Neural progenitor cell (in vitro differentiated cells): Measurements from ENCODE around the gene ZFAND3. TPM values are rescaled to one million over a fixed set of nuclear protein-coding genes. Genes with fewer than 3 reads are reported as not detected.

ENCODE experiments used
- DNase-seq: peaks from one replicate; pipeline ENCODE4 v3.0.0-alpha.2; 2016; ENCODE audit warnings: low spot score
- H2AFZ ChIP-seq: fragments of 200-600 bp; sonication (generic); replicated peaks from 2 replicates; pipeline ENCODE4 v1.6.1; 2016; ENCODE audit warnings: antibody characterized with exemption
- H3F3A ChIP-seq: fragments of 200-600 bp; sonication (generic); 2 replicates; pipeline ENCODE4 v1.6.1; 2016; ENCODE audit warnings: antibody characterized with exemption, low read depth
- H3K27ac ChIP-seq: fragments of 200-600 bp; sonication (generic); 2 replicates; pipeline ENCODE4 v1.5.1; 2016; ENCODE audit warnings: mild to moderate bottlenecking
- H3K27me3 ChIP-seq: fragments of 200-600 bp; sonication (generic); 2 replicates; pipeline ENCODE4 v1.6.1; 2016; ENCODE audit warnings: mild to moderate bottlenecking, moderate library complexity
- H3K36me3 ChIP-seq: fragments of 200-600 bp; sonication (generic); 2 replicates; pipeline ENCODE4 v1.5.1; 2016
- H3K4me1 ChIP-seq: fragments of 200-600 bp; sonication (generic); 2 replicates; pipeline ENCODE4 v1.6.1; 2016; ENCODE audit warnings: mixed run types
- H3K4me2 ChIP-seq: fragments of 200-600 bp; sonication (generic); 2 replicates; pipeline ENCODE4 v1.6.1; 2016
- H3K4me3 ChIP-seq: fragments of 200-600 bp; sonication (generic); 2 replicates; pipeline ENCODE4 v1.5.1; 2016
- H3K79me2 ChIP-seq: fragments of 200-600 bp; sonication (generic); 2 replicates; pipeline ENCODE4 v1.6.1; 2016; ENCODE audit warnings: low read depth
- H3K9ac ChIP-seq: fragments of 200-600 bp; sonication (generic); 2 replicates; pipeline ENCODE4 v1.6.1; 2016
- H3K9me3 ChIP-seq: fragments of 200-600 bp; sonication (generic); 2 replicates; pipeline ENCODE4 v1.5.1; 2016; ENCODE audit warnings: low read depth
- H4K20me1 ChIP-seq: fragments of 200-600 bp; sonication (generic); 2 replicates; pipeline ENCODE4 v1.6.1; 2016; ENCODE audit warnings: low read depth
- H3K27ac Mint-ChIP-seq: 3 replicates; pipeline ENCODE4 v1.8.0; 2021; ENCODE audit warnings: mixed read lengths
- H3K27me3 Mint-ChIP-seq: 2 replicates; pipeline ENCODE4 v1.8.0; 2022; ENCODE audit warnings: low read depth, mild to moderate bottlenecking, inconsistent platforms, moderate library complexity, mixed read lengths; ENCODE audit not compliant: insufficient read depth
- H3K36me3 Mint-ChIP-seq: 3 replicates; pipeline ENCODE4 v1.8.0; 2021; ENCODE audit warnings: mixed read lengths
- H3K4me1 Mint-ChIP-seq: 3 replicates; pipeline ENCODE4 v1.8.0; 2021; ENCODE audit warnings: mixed read lengths
- H3K4me3 Mint-ChIP-seq: 3 replicates; pipeline ENCODE4 v1.8.0; 2021; ENCODE audit warnings: mild to moderate bottlenecking, moderate library complexity, mixed read lengths
- H3K9me3 Mint-ChIP-seq: 3 replicates; pipeline ENCODE4 v1.8.0; 2020; ENCODE audit warnings: mixed read lengths
- CTCF ChIP-seq: fragments of 200-600 bp; sonication (generic); IDR thresholded peaks from 2 replicates; pipeline ENCODE4 v1.5.1; 2017; ENCODE audit warnings: antibody characterized with exemption, mild to moderate bottlenecking
- EZH2 ChIP-seq: fragments of 200-600 bp; sonication (generic); IDR thresholded peaks from 2 replicates; pipeline ENCODE4 v1.6.1; 2017; ENCODE audit warnings: antibody characterized with exemption, mild to moderate bottlenecking, moderate library complexity
- EZH2phosphoT487 ChIP-seq: fragments of 200-600 bp; sonication (generic); IDR thresholded peaks from 2 replicates; pipeline ENCODE4 v1.6.1; 2017; ENCODE audit warnings: antibody characterized with exemption
- total RNA-seq: library from RNA; depleted of rRNA; stranded (reverse); fragments of >200 nt; gene quantifications from 2 replicates; pipeline ENCODE4 v1.2.3, GENCODE V29; 2015; ENCODE audit warnings: low replicate concordance

Gene ZFAND3
- total RNA-seq, 1 donor from 2014 or later = 24.3 TPM

DNA sequence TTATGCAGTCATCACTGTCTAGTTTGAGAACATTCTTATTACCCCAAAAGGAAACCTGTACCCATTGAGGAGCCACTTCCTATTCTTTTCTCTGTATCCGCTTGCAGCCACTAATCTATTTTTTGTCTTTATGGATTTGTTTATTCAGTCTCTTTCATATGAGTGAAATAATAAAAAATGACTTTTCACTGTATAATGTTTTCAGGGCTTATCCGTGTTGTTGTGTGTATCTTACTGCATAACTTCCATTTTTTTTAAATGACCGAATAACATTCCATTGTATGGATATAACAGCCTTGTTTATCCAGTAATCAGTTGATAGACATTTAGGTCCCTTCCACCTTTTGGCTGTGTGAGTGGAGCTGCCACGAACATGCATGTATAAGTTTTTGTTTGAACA is 86.6 kb downstream of the ZFAND3 start:
- Mint-ChIP-seq H3K27me3 (no peaks in the 10 kb centered on the region), H3K4me1 (peaks cover 7% of the 10 kb centered on the region), H3K4me3 (no peak overlapping the region), H3K36me3 (peaks cover 3% of the 10 kb centered on the region), H3K9me3 (peaks cover 1% of the 10 kb centered on the region), H3K27ac (no peak overlapping the region)
- Histone ChIP-seq H3K27me3 (no peaks in the 10 kb centered on the region), H2AFZ (no peak overlapping the region), H3K9ac (no peak overlapping the region), H3K4me1 (no peaks in the 10 kb centered on the region), H3F3A (no peaks in the 10 kb centered on the region), H3K36me3 (no peaks in the 10 kb centered on the region), H3K27ac (no peak overlapping the region), H3K9me3 (no peaks in the 10 kb centered on the region), H3K4me2 (no peak overlapping the region), H3K79me2 (peaks cover 99% of the 10 kb centered on the region), H3K4me3 (no peak overlapping the region), H4K20me1 (peaks cover 72% of the 10 kb centered on the region)
- no peak for DNase-seq
- no peak for TF ChIP-seq CTCF

GRCh38 chr6:37910998-37911397 is 91.5 kb downstream of the ZFAND3 start:
- H3K4me3 ChIP-seq = no peak overlapping the region
- H3F3A ChIP-seq = no peaks in the 10 kb centered on the region
- no peak overlapping the region for H3K27ac Mint-ChIP-seq
- H3K79me2 ChIP-seq = peaks cover 98% of the 10 kb centered on the region
- H3K36me3 ChIP-seq = no peaks in the 10 kb centered on the region
- no peak overlapping the region for H3K4me2 ChIP-seq
- no peak overlapping the region for H2AFZ ChIP-seq
- no peaks in the 10 kb centered on the region for H3K27me3 Mint-ChIP-seq
- H4K20me1 ChIP-seq = peaks cover 34% of the 10 kb centered on the region
- H3K27me3 ChIP-seq = no peaks in the 10 kb centered on the region
- H3K36me3 Mint-ChIP-seq = peaks cover 8% of the 10 kb centered on the region
- H3K9me3 Mint-ChIP-seq = peaks cover 12% of the 10 kb centered on the region
- no peak for DNase-seq
- H3K4me1 ChIP-seq = no peaks in the 10 kb centered on the region
- TF ChIP-seq EZH2phosphoT487 (no peak), CTCF (no peak), EZH2 (no peak)
- no peaks in the 10 kb centered on the region for H3K4me1 Mint-ChIP-seq
- H3K4me3 Mint-ChIP-seq = no peak overlapping the region
- no peak overlapping the region for H3K27ac ChIP-seq
- no peak overlapping the region for H3K9ac ChIP-seq
- H3K9me3 ChIP-seq = no peaks in the 10 kb centered on the region

GRCh38 chr6:37913210-37913609 is 93.7 kb downstream of the ZFAND3 start:
- no peaks in the 10 kb centered on the region for H3K27me3 ChIP-seq
- H3K4me2 ChIP-seq = no peak overlapping the region
- H3K9ac ChIP-seq = no peak overlapping the region
- no peak for TF ChIP-seq EZH2
- TF ChIP-seq CTCF = no peak
- TF ChIP-seq EZH2phosphoT487 = no peak
- no peak for DNase-seq
- Mint-ChIP-seq H3K4me1 (no peaks in the 10 kb centered on the region), H3K27ac (no peak overlapping the region), H3K36me3 (peaks cover 13% of the 10 kb centered on the region), H3K27me3 (no peaks in the 10 kb centered on the region), H3K9me3 (peaks cover 12% of the 10 kb centered on the region), H3K4me3 (no peak overlapping the region)
- no peak overlapping the region for H3K4me3 ChIP-seq
- H3K36me3 ChIP-seq = no peaks in the 10 kb centered on the region
- H3K27ac ChIP-seq = no peak overlapping the region
- peaks cover 36% of the 10 kb centered on the region for H4K20me1 ChIP-seq
- H2AFZ ChIP-seq = no peak overlapping the region
- H3K9me3 ChIP-seq = no peaks in the 10 kb centered on the region
- no peaks in the 10 kb centered on the region for H3F3A ChIP-seq
- H3K79me2 ChIP-seq = peaks cover 96% of the 10 kb centered on the region
- no peaks in the 10 kb centered on the region for H3K4me1 ChIP-seq

DNA sequence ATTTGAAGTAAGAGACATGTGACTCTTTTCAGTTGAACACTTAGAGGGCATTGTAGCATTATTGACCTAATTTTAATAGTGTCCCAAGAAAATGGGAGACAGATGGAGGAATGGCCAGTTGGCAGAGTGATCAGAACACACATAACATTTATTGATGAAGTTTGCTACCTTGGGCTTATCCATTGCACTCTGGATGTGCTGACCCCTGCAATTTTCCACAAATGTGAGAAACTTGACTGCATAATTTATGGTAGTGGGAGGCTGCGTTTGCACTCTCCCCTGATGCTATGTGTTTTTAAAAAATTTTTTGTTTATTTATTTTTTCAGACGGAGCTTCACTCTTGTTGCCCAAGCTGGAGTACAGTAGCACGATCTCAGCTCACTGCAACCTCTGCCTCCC is 95.9 kb downstream of the ZFAND3 start:
- no peak overlapping the region for H3K4me3 Mint-ChIP-seq
- no peak overlapping the region for H3K4me3 ChIP-seq
- H3K27ac ChIP-seq = no peak overlapping the region
- peaks cover 6% of the 10 kb centered on the region for H3F3A ChIP-seq
- H3K36me3 ChIP-seq = no peaks in the 10 kb centered on the region
- no peaks in the 10 kb centered on the region for H3K27me3 Mint-ChIP-seq
- TF ChIP-seq EZH2 = no peak
- H3K4me2 ChIP-seq = no peak overlapping the region
- peaks cover 2% of the 10 kb centered on the region for H3K4me1 ChIP-seq
- no peaks in the 10 kb centered on the region for H3K4me1 Mint-ChIP-seq
- H3K9me3 Mint-ChIP-seq = peaks cover 12% of the 10 kb centered on the region
- H3K79me2 ChIP-seq = peaks cover 97% of the 10 kb centered on the region
- no peak overlapping the region for H3K9ac ChIP-seq
- no peak overlapping the region for H2AFZ ChIP-seq
- H3K9me3 ChIP-seq = no peaks in the 10 kb centered on the region
- no peaks in the 10 kb centered on the region for H3K27me3 ChIP-seq
- peaks cover 49% of the 10 kb centered on the region for H4K20me1 ChIP-seq
- H3K27ac Mint-ChIP-seq = no peak overlapping the region
- H3K36me3 Mint-ChIP-seq = peaks cover 15% of the 10 kb centered on the region
- no peak for DNase-seq
